ENCODE measurements around the gene PRR16. TPM values are rescaled to one million over a fixed set of nuclear protein-coding genes. Genes with fewer than 3 reads are reported as not detected.

PRR16 gene
- total RNA-seq, 1 experiment from 2014 or later: 5.0 TPM

GRCh38 chr5:120512068-120512467, 48.0 kb downstream of the PRR16 start:
- TF ChIP-seq EZH2 (IDR thresholded peaks at IDR 0.05; ENCODE audit: low read depth) (no peak), CTCF (conservative IDR thresholded peaks at IDR 0.05) (no peak)
- CTCF ChIA-PET: no interaction called here
- POLR2A ChIA-PET (ENCODE audit: unreplicated experiment): no interaction called here

GRCh38 chr5:120512791-120513650, 48.9 kb downstream of the PRR16 start:
- no peak overlapping the region for H3K4me3 ChIP-seq
- no peak overlapping the region; the same call in 1 of the 2 replicates for H2AFZ ChIP-seq
- H3K36me3 ChIP-seq (ENCODE audit: low read depth): no peaks in the 10 kb centered on the region
- ChIA-PET CTCF (no interaction called here), POLR2A (ENCODE audit: unreplicated experiment) (no interaction called here)
- BruUV-seq (replicated peaks): no TSS peak
- intact Hi-C loops (cut with micrococcal nuclease; ENCODE audit: unreplicated experiment): no loop called here
- no peak overlapping the region for H3K27ac ChIP-seq
- H3K27me3 ChIP-seq (ENCODE audit: insufficient read depth, low read depth): no peaks in the 10 kb centered on the region
- no peaks in the 10 kb centered on the region for H3K79me2 ChIP-seq (ENCODE audit: low read depth)
- no peaks in the 10 kb centered on the region; the same call in none of the 2 replicates for H3K9me2 ChIP-seq (ENCODE audit: insufficient read depth)
- H3K9me3 ChIP-seq (ENCODE audit: insufficient read depth, low read depth): no peaks in the 10 kb centered on the region
- no peak for TF ChIP-seq CTCF (conservative IDR thresholded peaks at IDR 0.05)
- TF ChIP-seq EZH2 (IDR thresholded peaks at IDR 0.05; ENCODE audit: low read depth): no peak
- no peak overlapping the region for H3K4me2 ChIP-seq
- H3F3A ChIP-seq (ENCODE audit: insufficient read depth, low read depth): no peaks in the 10 kb centered on the region
- no peaks in the 10 kb centered on the region for H4K20me1 ChIP-seq (ENCODE audit: insufficient read depth)
- no peak for DNase-seq
- H3K4me1 ChIP-seq (replicated peaks; ENCODE audit: insufficient read depth): no peaks in the 10 kb centered on the region

More at GRCh38 chr5:120512068-120512467, 48.0 kb downstream of the PRR16 start:
- Histone ChIP-seq H4K20me1 (ENCODE audit: insufficient read depth) (no peaks in the 10 kb centered on the region), H3K27me3 (ENCODE audit: insufficient read depth, low read depth) (no peaks in the 10 kb centered on the region), H3K4me2 (no peak overlapping the region), H3K9me2 (ENCODE audit: insufficient read depth) (no peaks in the 10 kb centered on the region; the same call in none of the 2 replicates), H3F3A (ENCODE audit: insufficient read depth, low read depth) (no peaks in the 10 kb centered on the region), H3K36me3 (ENCODE audit: low read depth) (no peaks in the 10 kb centered on the region), H3K27ac (no peak overlapping the region), H3K79me2 (ENCODE audit: low read depth) (no peaks in the 10 kb centered on the region), H2AFZ (no peak overlapping the region), H3K9me3 (ENCODE audit: insufficient read depth, low read depth) (no peaks in the 10 kb centered on the region), H3K4me3 (no peak overlapping the region), H3K4me1 (replicated peaks; ENCODE audit: insufficient read depth) (no peaks in the 10 kb centered on the region)
- no peak for DNase-seq
- BruUV-seq (replicated peaks): no TSS peak
- intact Hi-C loops (cut with micrococcal nuclease; ENCODE audit: unreplicated experiment): no loop called here

GRCh38 chr5:120516805-120517204, 52.7 kb downstream of the PRR16 start:
- ChIA-PET POLR2A (ENCODE audit: unreplicated experiment) (no interaction called here), CTCF (no interaction called here)
- H3K9me2 ChIP-seq (ENCODE audit: insufficient read depth): no peaks in the 10 kb centered on the region; the same call in 1 of the 2 replicates
- no peaks in the 10 kb centered on the region for H4K20me1 ChIP-seq (ENCODE audit: insufficient read depth)
- H3K79me2 ChIP-seq (ENCODE audit: low read depth): no peaks in the 10 kb centered on the region
- no peak overlapping the region for H3K4me2 ChIP-seq
- H3K36me3 ChIP-seq (ENCODE audit: low read depth): no peaks in the 10 kb centered on the region
- H3K27me3 ChIP-seq (ENCODE audit: insufficient read depth, low read depth): no peaks in the 10 kb centered on the region
- no TSS peak for BruUV-seq (replicated peaks)
- DNase-seq: no peak
- H3K9me3 ChIP-seq (ENCODE audit: insufficient read depth, low read depth): no peaks in the 10 kb centered on the region
- intact Hi-C loops (cut with micrococcal nuclease; ENCODE audit: unreplicated experiment): no loop called here
- TF ChIP-seq EZH2 (IDR thresholded peaks at IDR 0.05; ENCODE audit: low read depth): no peak
- no peak for TF ChIP-seq CTCF (conservative IDR thresholded peaks at IDR 0.05)
- H3K27ac ChIP-seq: no peak overlapping the region
- no peaks in the 10 kb centered on the region for H3K4me1 ChIP-seq (replicated peaks; ENCODE audit: insufficient read depth)
- no peak overlapping the region for H2AFZ ChIP-seq
- H3F3A ChIP-seq (ENCODE audit: insufficient read depth, low read depth): no peaks in the 10 kb centered on the region
- H3K4me3 ChIP-seq: no peak overlapping the region
